Activated T-cell treated with anti-CD3 and anti-CD28 coated beads, Interleukin-2, amount 50 U/mL, for 24 hours (primary cell): ENCODE measurements around the gene C4orf50.

Experiments used
- DNase-seq: peaks from one replicate; pipeline ENCODE4 v3.0.0-alpha.2; 2020
- H3K27ac Mint-ChIP-seq: 2 replicates; pipeline ENCODE4 v1.8.0; 2020; ENCODE audit warnings: mild to moderate bottlenecking, mixed read lengths
- H3K27me3 Mint-ChIP-seq: 2 replicates; pipeline ENCODE4 v1.8.0; 2020; ENCODE audit warnings: mixed read lengths
- H3K36me3 Mint-ChIP-seq: 2 replicates; pipeline ENCODE4 v1.8.0; 2020; ENCODE audit warnings: low read depth, mixed read lengths
- H3K4me1 Mint-ChIP-seq: 2 replicates; pipeline ENCODE4 v1.8.0; 2020; ENCODE audit warnings: low read depth, mixed read lengths
- H3K4me3 Mint-ChIP-seq: 2 replicates; pipeline ENCODE4 v1.8.0; 2020; ENCODE audit warnings: mild to moderate bottlenecking, moderate library complexity, mixed read lengths
- H3K9me3 Mint-ChIP-seq: 2 replicates; pipeline ENCODE4 v1.8.0; 2020; ENCODE audit warnings: mixed read lengths

Gene C4orf50

DNA sequence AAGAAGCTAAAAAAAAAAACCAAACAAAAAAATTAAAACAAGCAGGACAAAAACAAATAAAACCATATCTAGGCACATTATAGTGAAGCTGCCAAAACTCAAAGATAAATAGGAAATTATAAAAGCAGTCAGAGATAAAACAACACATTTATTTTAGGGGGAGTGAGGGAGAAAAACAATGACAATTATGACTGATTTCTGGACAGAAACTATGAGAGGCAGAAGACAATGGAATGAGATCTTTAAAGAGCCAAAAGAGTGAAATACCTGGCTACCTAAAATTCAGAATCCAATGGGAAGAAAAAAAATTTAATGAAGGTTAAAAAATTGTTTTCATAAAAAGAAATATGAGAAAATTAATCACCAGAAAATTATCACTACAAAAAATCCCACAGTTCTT is 33.4 kb downstream of the C4orf50 start:
- Mint-ChIP-seq H3K4me3 (no peak overlapping the region), H3K27me3 (peaks cover 23% of the 10 kb centered on the region), H3K27ac (no peak overlapping the region), H3K9me3 (peaks cover 17% of the 10 kb centered on the region), H3K36me3 (no peaks in the 10 kb centered on the region), H3K4me1 (no peaks in the 10 kb centered on the region)
- no peak for DNase-seq

DNA sequence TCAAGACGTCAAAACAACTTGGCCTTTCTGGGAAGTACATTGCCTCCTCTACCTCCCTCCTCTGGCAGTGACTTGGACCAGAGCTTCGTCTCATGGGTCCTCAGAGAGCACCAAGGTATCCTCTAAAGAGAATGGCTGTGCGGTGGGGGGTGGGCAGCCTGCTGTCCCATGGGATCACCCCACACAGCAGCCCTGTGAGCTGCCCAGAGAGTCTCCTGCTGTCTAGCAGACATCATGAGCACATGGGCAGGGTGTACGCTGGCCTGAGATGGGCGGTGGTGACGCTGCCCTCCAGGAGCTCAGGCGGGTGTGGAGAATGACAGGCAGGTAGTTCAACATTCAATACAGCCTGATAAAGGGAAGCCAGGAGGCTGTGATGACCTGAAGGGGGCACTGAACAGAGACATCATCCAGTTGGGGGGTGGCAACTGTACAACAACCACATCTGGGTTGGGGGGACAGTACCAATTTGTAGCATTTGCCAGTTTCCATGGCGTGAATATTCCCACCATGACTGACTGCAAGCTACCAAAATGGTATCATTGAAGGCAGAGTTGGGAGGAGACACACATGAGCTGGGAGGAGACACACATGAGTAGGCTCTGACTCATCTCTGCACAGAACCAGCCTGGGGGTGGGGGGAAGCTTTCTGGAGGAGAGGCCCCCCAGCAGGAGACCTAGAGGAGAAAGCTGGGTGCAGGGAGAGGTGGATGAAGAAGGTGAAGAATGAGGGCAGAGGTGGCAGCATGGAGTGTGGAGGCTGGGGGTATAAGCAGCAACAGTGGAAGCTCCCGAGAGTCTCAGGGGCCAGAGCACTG is 35.9 kb downstream of the C4orf50 start:
- Mint-ChIP-seq H3K4me3 (no peak overlapping the region), H3K27ac (no peak overlapping the region), H3K27me3 (peaks cover 26% of the 10 kb centered on the region), H3K36me3 (no peaks in the 10 kb centered on the region), H3K9me3 (peaks cover 17% of the 10 kb centered on the region), H3K4me1 (no peaks in the 10 kb centered on the region)
- DNase-seq: no peak

GRCh38 chr4:5980436-5981155 is 37.6 kb downstream of the C4orf50 start:
- Mint-ChIP-seq H3K4me1 (no peaks in the 10 kb centered on the region), H3K27ac (no peak overlapping the region), H3K36me3 (no peaks in the 10 kb centered on the region), H3K4me3 (no peak overlapping the region), H3K9me3 (peaks cover 17% of the 10 kb centered on the region), H3K27me3 (peaks cover 26% of the 10 kb centered on the region)
- no peak for DNase-seq

DNA sequence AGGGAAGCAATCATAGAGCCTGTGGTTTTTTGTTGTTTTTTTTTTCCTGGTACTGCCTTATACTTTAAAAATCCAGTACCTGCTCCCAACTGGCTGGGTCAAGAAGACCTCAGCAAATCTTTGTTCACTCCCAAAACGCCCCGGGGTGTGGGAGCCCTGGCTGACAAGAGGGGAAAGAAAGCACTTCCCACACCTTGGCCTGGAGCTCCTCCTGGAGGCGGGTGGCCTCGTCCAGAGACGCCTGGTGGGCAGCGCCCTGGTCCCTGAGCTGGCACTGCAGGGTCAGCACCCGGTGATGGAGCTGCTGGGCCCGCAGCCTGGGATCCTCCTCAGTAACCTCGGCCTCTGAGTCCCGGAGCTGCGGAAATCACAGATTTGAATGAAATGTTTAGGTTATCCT is 38.2 kb downstream of the C4orf50 start:
- DNase-seq: no peak
- H3K27me3 Mint-ChIP-seq: peaks cover 26% of the 10 kb centered on the region
- H3K36me3 Mint-ChIP-seq: no peaks in the 10 kb centered on the region
- H3K9me3 Mint-ChIP-seq: peaks cover 16% of the 10 kb centered on the region
- no peaks in the 10 kb centered on the region for H3K4me1 Mint-ChIP-seq
- no peak overlapping the region for H3K4me3 Mint-ChIP-seq
- H3K27ac Mint-ChIP-seq: no peak overlapping the region

GRCh38 chr4:5976921-5977320 is 41.3 kb downstream of the C4orf50 start:
- no peak overlapping the region for H3K4me3 Mint-ChIP-seq
- no peaks in the 10 kb centered on the region for H3K36me3 Mint-ChIP-seq
- no peaks in the 10 kb centered on the region for H3K4me1 Mint-ChIP-seq
- no peak overlapping the region for H3K27ac Mint-ChIP-seq
- H3K9me3 Mint-ChIP-seq: no peaks in the 10 kb centered on the region
- DNase-seq: no peak
- peaks cover 23% of the 10 kb centered on the region for H3K27me3 Mint-ChIP-seq

DNA sequence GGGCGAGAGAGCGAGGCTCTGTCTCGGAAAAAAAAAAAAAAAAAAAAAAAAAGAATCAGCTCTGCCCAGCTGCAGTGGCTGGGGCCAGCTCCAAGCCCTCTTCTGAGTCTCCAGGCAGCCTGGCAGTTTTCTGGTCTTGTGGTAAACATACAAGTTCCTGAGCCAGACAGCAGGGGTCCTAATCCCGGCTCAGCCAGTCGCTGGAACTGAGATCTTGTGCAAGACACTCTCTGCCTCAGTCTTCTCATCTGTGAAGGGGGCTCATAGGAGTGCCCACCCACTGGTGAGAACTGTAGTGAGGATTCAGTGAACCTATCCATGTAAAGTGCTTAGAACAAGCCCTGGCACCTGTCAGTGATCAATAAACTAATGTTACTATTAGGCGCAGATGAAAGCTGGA is 41.8 kb downstream of the C4orf50 start:
- H3K9me3 Mint-ChIP-seq: no peaks in the 10 kb centered on the region
- DNase-seq: no peak
- no peaks in the 10 kb centered on the region for H3K36me3 Mint-ChIP-seq
- peaks cover 19% of the 10 kb centered on the region for H3K27me3 Mint-ChIP-seq
- H3K4me3 Mint-ChIP-seq: no peak overlapping the region
- H3K27ac Mint-ChIP-seq: no peak overlapping the region
- no peaks in the 10 kb centered on the region for H3K4me1 Mint-ChIP-seq

- no peak overlapping the region for H3K4me3 Mint-ChIP-seq
- no peak for DNase-seq
- no peak overlapping the region for H3K27ac Mint-ChIP-seq
- H3K36me3 Mint-ChIP-seq: no peaks in the 10 kb centered on the region
- H3K27me3 Mint-ChIP-seq: peaks cover 20% of the 10 kb centered on the region
- no peaks in the 10 kb centered on the region for H3K9me3 Mint-ChIP-seq
- H3K4me1 Mint-ChIP-seq: no peaks in the 10 kb centered on the region
These were observed 43.9 kb downstream of the C4orf50 start for GRCh38 chr4:5974321-5974720.

GRCh38 chr4:5973486-5974220 is 44.6 kb downstream of the C4orf50 start:
- Mint-ChIP-seq H3K27ac (no peak overlapping the region), H3K4me1 (no peaks in the 10 kb centered on the region), H3K9me3 (no peaks in the 10 kb centered on the region), H3K36me3 (no peaks in the 10 kb centered on the region), H3K27me3 (peaks cover 20% of the 10 kb centered on the region), H3K4me3 (no peak overlapping the region)
- DNase-seq: no peak

DNA sequence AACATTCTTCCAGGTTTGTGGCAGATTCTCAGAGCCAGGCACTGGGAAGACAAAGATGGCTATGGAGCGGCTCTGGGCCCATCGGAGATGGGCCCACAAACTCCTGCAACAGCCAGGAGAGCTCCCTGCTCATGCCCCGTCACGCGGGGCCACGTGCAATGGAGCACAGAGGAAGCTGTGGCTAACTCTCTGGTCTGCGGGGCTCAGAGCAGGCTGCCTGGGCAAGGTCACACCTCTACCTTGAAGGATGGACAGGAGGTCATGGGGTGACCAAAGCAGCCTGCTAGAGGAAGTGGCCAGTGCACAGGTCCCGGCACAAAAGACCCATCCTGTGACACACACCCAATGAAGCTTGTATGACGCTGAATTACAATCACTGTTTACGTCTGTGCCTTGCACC is 45.2 kb downstream of the C4orf50 start:
- no peak overlapping the region for H3K4me3 Mint-ChIP-seq
- H3K27me3 Mint-ChIP-seq: peaks cover 20% of the 10 kb centered on the region
- no peaks in the 10 kb centered on the region for H3K36me3 Mint-ChIP-seq
- no peak for DNase-seq
- H3K27ac Mint-ChIP-seq: no peak overlapping the region
- H3K4me1 Mint-ChIP-seq: no peaks in the 10 kb centered on the region
- H3K9me3 Mint-ChIP-seq: no peaks in the 10 kb centered on the region

DNA sequence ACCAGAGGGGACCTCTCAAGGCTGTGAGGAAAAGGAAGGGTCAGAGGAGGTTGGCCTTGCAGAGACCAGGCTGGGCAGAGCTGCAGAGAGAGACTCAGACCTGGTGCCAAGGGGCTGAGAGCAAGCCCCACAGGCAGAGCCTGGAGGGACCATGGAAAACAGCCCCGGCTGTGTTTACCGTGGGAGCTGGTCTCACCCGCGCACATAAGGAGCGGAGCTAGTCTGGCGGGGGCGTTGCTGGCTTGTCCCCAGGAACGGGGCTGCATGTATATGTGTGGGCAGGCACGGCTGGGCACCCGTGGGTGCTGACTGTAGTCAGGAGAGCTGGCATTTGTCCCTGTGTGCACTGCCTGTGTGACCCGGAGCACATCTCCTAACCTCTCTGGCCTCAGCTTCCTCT is 45.7 kb downstream of the C4orf50 start:
- peaks cover 18% of the 10 kb centered on the region for H3K27me3 Mint-ChIP-seq
- H3K4me1 Mint-ChIP-seq: no peaks in the 10 kb centered on the region
- H3K27ac Mint-ChIP-seq: no peak overlapping the region
- DNase-seq: no peak
- H3K36me3 Mint-ChIP-seq: no peaks in the 10 kb centered on the region
- H3K9me3 Mint-ChIP-seq: no peaks in the 10 kb centered on the region
- no peak overlapping the region for H3K4me3 Mint-ChIP-seq

DNA sequence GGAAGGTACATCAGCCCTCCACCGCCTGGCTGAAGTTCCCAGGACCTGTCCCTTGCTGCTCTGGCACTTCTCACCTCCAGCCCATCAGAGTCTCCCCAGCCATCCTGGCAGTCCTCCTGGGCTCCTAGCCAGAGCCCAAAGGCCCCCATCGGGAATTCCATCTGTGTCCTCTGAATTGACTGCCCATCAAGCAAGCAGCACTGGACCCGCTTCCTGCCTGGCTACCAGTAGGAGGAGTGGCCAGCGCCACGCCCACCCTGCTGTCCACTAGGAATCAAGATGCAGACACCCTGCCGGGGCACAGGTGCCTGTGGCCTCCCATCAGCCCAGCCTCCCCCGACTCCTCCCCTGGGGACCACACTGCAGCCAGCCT is 47.2 kb downstream of the C4orf50 start:
- no peaks in the 10 kb centered on the region for H3K9me3 Mint-ChIP-seq
- H3K27ac Mint-ChIP-seq: no peak overlapping the region
- no peak for DNase-seq
- H3K36me3 Mint-ChIP-seq: no peaks in the 10 kb centered on the region
- no peaks in the 10 kb centered on the region for H3K4me1 Mint-ChIP-seq
- peaks cover 17% of the 10 kb centered on the region for H3K27me3 Mint-ChIP-seq
- no peak overlapping the region for H3K4me3 Mint-ChIP-seq

- no peak for DNase-seq
- Mint-ChIP-seq H3K27me3 (peaks cover 17% of the 10 kb centered on the region), H3K4me1 (no peaks in the 10 kb centered on the region), H3K4me3 (no peak overlapping the region), H3K36me3 (no peaks in the 10 kb centered on the region), H3K27ac (no peak overlapping the region), H3K9me3 (no peaks in the 10 kb centered on the region)
These were observed 47.7 kb downstream of the C4orf50 start for GRCh38 chr4:5970381-5971077.

DNA sequence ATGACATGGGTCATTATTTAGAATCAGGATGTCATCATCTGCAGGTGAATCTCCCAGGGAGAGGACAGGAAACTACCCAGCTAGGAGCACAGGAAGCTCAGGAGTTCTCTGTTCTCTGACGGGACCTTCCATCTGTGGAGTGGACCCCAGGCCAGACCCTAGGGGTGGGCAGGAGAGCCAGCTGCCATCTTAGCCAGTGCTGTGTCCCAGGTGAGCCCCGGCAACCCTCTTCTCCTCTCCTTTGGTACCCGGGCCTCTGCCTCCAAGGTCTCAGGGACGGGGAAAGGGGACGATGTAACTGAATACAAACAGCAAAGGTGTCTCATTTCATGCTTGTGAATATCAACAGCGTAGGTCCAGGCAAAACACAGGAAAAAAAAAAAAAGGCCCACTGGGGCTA is 48.5 kb downstream of the C4orf50 start:
- Mint-ChIP-seq H3K4me3 (no peak overlapping the region), H3K36me3 (no peaks in the 10 kb centered on the region), H3K4me1 (no peaks in the 10 kb centered on the region), H3K9me3 (no peaks in the 10 kb centered on the region), H3K27me3 (peaks cover 17% of the 10 kb centered on the region), H3K27ac (no peak overlapping the region)
- DNase-seq: no peak

- Mint-ChIP-seq H3K9me3 (no peaks in the 10 kb centered on the region), H3K4me3 (no peak overlapping the region), H3K4me1 (no peaks in the 10 kb centered on the region), H3K27ac (no peak overlapping the region), H3K27me3 (peaks cover 17% of the 10 kb centered on the region), H3K36me3 (no peaks in the 10 kb centered on the region)
- no peak for DNase-seq
These were observed 48.9 kb downstream of the C4orf50 start for GRCh38 chr4:5969336-5969735.
